Measurements from ENCODE around the gene HAUS3.

DNA sequence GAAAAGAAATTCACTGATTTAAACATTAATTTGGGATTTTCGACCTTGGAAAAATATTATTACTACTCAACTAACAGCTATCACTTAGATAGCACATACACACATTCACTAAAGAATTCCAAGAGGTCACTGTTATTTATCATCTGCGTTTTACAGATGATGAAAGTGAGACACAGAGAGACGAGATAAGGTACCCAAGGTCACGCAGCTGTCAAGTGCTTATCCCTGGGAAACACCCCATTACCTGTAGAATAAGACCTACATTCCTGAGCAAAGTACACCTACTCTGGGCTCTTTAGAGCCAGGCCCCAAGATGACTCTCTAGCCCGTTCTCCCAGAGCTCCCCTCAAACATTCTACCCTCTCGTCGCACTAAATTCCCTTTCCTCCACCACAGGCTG, 48.6 kb downstream of the HAUS3 start:
- TF ChIP-seq, protein P1, sequence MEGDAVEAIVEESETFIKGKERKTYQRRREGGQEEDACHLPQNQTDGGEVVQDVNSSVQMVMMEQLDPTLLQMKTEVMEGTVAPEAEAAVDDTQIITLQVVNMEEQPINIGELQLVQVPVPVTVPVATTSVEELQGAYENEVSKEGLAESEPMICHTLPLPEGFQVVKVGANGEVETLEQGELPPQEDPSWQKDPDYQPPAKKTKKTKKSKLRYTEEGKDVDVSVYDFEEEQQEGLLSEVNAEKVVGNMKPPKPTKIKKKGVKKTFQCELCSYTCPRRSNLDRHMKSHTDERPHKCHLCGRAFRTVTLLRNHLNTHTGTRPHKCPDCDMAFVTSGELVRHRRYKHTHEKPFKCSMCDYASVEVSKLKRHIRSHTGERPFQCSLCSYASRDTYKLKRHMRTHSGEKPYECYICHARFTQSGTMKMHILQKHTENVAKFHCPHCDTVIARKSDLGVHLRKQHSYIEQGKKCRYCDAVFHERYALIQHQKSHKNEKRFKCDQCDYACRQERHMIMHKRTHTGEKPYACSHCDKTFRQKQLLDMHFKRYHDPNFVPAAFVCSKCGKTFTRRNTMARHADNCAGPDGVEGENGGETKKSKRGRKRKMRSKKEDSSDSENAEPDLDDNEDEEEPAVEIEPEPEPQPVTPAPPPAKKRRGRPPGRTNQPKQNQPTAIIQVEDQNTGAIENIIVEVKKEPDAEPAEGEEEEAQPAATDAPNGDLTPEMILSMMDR (optimal IDR thresholded peaks at IDR 0.05 in 1 of 3, IDR thresholded peaks at IDR 0.05 in 1 of 3, conservative IDR thresholded peaks at IDR 0.05 in 1 of 3; ENCODE audit: extremely low read depth in 1 of 3, insufficient read depth in 2 of 3, low read length in 3 of 3) = no peak
- TF ChIP-seq EZH2 (IDR thresholded peaks at IDR 0.05; ENCODE audit: low read length) = no peak
